KMS-11 (cell line): ENCODE results near the gene USP2.

Experiments used
- H2AFZ ChIP-seq: fragments of 200-600 bp; sonication (generic); 2 replicates; pipeline ENCODE4 v1.6.1; 2016; ENCODE audit warnings: antibody characterized with exemption, mixed run types, low read depth
- H3K27ac ChIP-seq: fragments of 200-600 bp; sonication (generic); 2 replicates; pipeline ENCODE4 v1.6.1; 2016; ENCODE audit warnings: mild to moderate bottlenecking, mixed run types
- H3K27me3 ChIP-seq: fragments of 200-600 bp; sonication (generic); 2 replicates; pipeline ENCODE4 v1.6.1; 2017; ENCODE audit warnings: mild to moderate bottlenecking, low read depth, mixed run types, moderate library complexity; ENCODE audit not compliant: insufficient read depth
- H3K36me3 ChIP-seq: fragments of 200-600 bp; sonication (generic); 2 replicates; pipeline ENCODE4 v1.6.1; 2017; ENCODE audit warnings: mild to moderate bottlenecking, mixed run types; ENCODE audit not compliant: insufficient read depth
- H3K4me1 ChIP-seq: fragments of 200-600 bp; sonication (generic); 2 replicates; pipeline ENCODE4 v1.6.1; 2016; ENCODE audit warnings: mild to moderate bottlenecking, low read depth, mixed run types; ENCODE audit not compliant: poor library complexity, severe bottlenecking
- H3K4me2 ChIP-seq: fragments of 200-600 bp; sonication (generic); 2 replicates; pipeline ENCODE4 v1.7.0; 2016; ENCODE audit warnings: mild to moderate bottlenecking, mixed run types
- H3K4me3 ChIP-seq: fragments of 200-600 bp; sonication (generic); IDR thresholded peaks from 2 replicates; pipeline ENCODE4 v1.6.1; 2017; ENCODE audit warnings: low read depth, low read length, mixed read lengths; ENCODE audit not compliant: insufficient read depth
- H3K79me2 ChIP-seq: fragments of 200-600 bp; sonication (generic); 2 replicates; pipeline ENCODE4 v1.6.1; 2016; ENCODE audit warnings: low read depth, mixed run types; ENCODE audit not compliant: insufficient read depth
- H3K9ac ChIP-seq: fragments of 200-600 bp; sonication (generic); 2 replicates; pipeline ENCODE4 v1.6.1; 2016; ENCODE audit warnings: mild to moderate bottlenecking, mixed run types
- H4K20me1 ChIP-seq: fragments of 200-600 bp; sonication (generic); 2 replicates; pipeline ENCODE4 v1.6.1; 2016; ENCODE audit warnings: mild to moderate bottlenecking, mixed run types; ENCODE audit not compliant: insufficient read depth
- TF ChIP-seq, protein P1 (sequence below): fragments of 200-600 bp; sonication (generic); conservative IDR thresholded peaks from 2 replicates; pipeline ENCODE4 v1.6.1; 2017; ENCODE audit warnings: low read depth, mild to moderate bottlenecking, antibody characterized with exemption, low read length, moderate library complexity, mixed read lengths

USP2 gene

DNA sequence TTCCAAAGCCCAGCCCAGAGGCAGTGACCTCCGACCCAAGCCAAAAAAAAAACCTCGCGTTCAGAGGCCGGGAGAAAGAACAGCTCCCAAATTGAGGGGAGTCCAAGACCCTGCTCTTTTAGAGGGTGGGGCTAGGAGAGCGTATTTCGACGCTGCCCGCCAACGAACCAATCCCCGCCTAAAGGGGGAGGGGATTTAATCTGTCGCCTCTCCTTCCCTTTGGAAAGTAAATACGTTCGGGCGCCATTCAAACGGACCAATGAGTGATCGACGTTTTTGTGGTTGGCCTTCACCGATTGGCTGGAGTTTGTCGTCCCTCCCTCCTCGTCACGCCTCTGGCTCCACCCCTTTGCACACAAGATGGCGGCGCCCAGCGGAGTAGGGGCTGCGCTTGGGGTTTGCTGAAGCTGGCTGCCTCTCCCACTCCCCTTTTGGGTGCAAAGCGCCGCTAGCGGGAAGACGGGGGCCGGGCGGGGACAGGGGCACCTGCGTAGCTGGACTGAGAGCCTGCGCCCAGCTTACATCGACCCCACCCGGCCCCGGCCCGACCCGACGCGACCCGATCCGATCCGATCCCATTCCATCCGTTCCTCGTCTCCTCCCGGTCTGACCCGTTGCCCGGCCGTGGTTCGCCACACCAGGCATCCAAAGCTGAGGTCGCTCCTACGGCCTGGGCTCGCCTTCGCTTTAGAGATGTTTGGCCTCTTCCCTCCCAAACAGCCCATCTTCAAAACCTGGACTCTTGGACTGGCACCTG is 47.1 kb downstream of the USP2 start, which contains the start of gene RNF26:
Gene RNF26 (plus strand): TSS at position 354 of the 757 bp plus-strand sequence. CDS start 596 bp downstream, outside the sequence.
- H3K36me3 ChIP-seq = no peaks in the 10 kb centered on the region
- no peaks in the 10 kb centered on the region for H4K20me1 ChIP-seq
- TF ChIP-seq, protein P1, sequence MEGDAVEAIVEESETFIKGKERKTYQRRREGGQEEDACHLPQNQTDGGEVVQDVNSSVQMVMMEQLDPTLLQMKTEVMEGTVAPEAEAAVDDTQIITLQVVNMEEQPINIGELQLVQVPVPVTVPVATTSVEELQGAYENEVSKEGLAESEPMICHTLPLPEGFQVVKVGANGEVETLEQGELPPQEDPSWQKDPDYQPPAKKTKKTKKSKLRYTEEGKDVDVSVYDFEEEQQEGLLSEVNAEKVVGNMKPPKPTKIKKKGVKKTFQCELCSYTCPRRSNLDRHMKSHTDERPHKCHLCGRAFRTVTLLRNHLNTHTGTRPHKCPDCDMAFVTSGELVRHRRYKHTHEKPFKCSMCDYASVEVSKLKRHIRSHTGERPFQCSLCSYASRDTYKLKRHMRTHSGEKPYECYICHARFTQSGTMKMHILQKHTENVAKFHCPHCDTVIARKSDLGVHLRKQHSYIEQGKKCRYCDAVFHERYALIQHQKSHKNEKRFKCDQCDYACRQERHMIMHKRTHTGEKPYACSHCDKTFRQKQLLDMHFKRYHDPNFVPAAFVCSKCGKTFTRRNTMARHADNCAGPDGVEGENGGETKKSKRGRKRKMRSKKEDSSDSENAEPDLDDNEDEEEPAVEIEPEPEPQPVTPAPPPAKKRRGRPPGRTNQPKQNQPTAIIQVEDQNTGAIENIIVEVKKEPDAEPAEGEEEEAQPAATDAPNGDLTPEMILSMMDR = no peak
- H2AFZ ChIP-seq = peak within 1 kb of the TSS; percentile 48
- no peaks in the 10 kb centered on the region for H3K27me3 ChIP-seq
- H3K4me2 ChIP-seq = peak within 1 kb of the TSS; percentile 64
- H3K4me3 ChIP-seq = no peak within 1 kb of the TSS
- H3K27ac ChIP-seq = peak within 1 kb of the TSS; percentile 28; the same call in 1 of the 2 replicates
- peak within 1 kb of the TSS; percentile 78; the same call in 1 of the 2 replicates for H3K9ac ChIP-seq
- H3K4me1 ChIP-seq = no peaks in the 10 kb centered on the region
- peaks cover 6% of the 10 kb centered on the region; the same call in 1 of the 2 replicates for H3K79me2 ChIP-seq

DNA sequence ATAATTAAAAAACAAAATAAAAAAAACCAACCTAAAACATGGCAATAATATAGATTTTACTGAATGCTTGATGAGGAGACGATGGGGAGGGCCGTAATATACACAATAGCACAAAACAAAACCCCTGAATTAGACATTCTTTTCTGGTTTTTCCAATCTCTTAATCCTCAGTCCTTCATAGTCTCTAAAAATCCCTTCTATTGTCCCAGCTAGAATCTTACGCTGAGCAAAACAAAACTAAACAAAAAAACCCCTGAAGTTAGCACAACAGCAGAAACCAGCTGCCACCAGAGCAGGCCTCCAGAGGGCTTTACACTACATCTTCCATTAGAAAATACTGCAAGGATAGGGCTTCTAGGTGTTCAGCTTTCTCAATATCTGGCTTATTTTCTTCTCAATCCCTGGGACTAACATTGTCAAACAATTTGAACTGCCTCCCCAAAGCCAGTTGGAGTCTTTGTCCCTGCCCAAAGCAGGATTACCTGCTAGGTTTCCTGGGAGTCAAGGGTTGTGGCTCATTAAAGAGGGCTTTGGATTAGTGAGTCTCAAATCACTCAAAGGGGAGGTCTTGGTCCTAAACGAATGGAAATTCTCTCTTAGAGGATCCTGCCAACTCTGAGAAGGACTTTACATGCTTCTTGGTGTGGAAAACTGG is 49.3 kb downstream of the USP2 start:
- H3K79me2 ChIP-seq = peaks cover 6% of the 10 kb centered on the region; the same call in 1 of the 2 replicates
- no peak overlapping the region for H3K27ac ChIP-seq
- H3K36me3 ChIP-seq = no peaks in the 10 kb centered on the region
- H3K4me3 ChIP-seq = no peak overlapping the region
- TF ChIP-seq, protein P1 = no peak
- no peak overlapping the region for H3K9ac ChIP-seq
- H4K20me1 ChIP-seq = no peaks in the 10 kb centered on the region
- H3K4me1 ChIP-seq = no peaks in the 10 kb centered on the region
- H3K4me2 ChIP-seq = no peak overlapping the region
- H2AFZ ChIP-seq = no peak overlapping the region
- H3K27me3 ChIP-seq = no peaks in the 10 kb centered on the region

DNA sequence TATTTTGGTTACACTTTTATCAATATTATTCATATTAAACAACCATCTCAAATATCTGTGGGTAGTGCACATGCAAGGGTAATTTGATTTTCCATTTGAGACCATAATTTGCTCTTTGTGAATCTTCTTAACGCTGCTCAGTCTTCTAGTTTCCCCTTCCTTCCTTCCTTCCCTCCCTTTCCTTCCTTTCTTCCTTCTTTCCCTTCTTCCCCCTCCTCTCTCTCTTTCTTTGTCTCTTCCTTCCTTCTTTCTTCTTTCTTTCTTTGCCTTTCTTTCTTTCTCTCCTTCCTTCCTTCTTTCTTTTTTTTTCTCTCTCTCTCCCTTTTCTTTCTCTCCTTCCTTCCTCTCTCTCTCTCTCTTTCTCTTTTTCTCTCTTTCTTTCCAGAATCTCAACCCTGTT is 51.3 kb downstream of the USP2 start:
- TF ChIP-seq, protein P1 = no peak

DNA sequence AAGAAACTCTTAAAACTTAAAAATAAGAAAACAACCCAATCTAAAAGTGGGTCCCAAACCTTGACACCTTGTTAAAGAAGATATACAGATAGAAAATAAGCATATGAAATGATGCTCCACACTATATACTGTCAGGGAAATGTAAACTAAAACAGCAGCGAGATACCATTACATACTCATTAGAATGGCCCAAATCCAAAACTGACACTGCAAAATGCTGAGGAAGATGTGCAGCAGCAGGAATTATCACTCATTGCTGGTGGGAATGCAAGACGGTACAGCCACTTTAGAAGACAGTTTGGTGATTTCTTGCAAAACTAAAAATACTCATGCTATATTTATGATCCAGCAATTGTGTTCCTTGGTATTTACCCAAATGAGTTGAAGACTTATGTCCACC is 52.2 kb downstream of the USP2 start:
- TF ChIP-seq, protein P1 = no peak
- Histone ChIP-seq H3K79me2 (no peaks in the 10 kb centered on the region), H2AFZ (no peak overlapping the region), H3K4me3 (no peak overlapping the region), H3K4me2 (no peak overlapping the region), H3K4me1 (no peaks in the 10 kb centered on the region), H3K27me3 (no peaks in the 10 kb centered on the region), H3K36me3 (no peaks in the 10 kb centered on the region), H4K20me1 (no peaks in the 10 kb centered on the region), H3K9ac (no peak overlapping the region), H3K27ac (no peak overlapping the region)

More for the DNA sequence above, 51.3 kb downstream of the USP2 start:
- no peaks in the 10 kb centered on the region for H3K36me3 ChIP-seq
- no peak overlapping the region for H3K4me2 ChIP-seq
- no peaks in the 10 kb centered on the region for H4K20me1 ChIP-seq
- no peak overlapping the region for H3K9ac ChIP-seq
- H2AFZ ChIP-seq = no peak overlapping the region
- no peaks in the 10 kb centered on the region for H3K27me3 ChIP-seq
- H3K79me2 ChIP-seq = peaks cover 6% of the 10 kb centered on the region; the same call in 1 of the 2 replicates
- H3K4me3 ChIP-seq = no peak overlapping the region
- H3K27ac ChIP-seq = no peak overlapping the region
- no peaks in the 10 kb centered on the region for H3K4me1 ChIP-seq
